ENCODE measurements around the gene LCE1E.

- TF ChIP-seq CTCF (IDR thresholded peaks at IDR 0.05) (no peak), ZFX (IDR thresholded peaks at IDR 0.05; ENCODE audit: borderline replicate concordance) (no peak)
Measured at GRCh38 chr1:152786077-152786476, at the start of gene LCE1E.
